GM23338 (cell line): ENCODE measurements around the gene SLCO4A1. TPM values are rescaled to one million over a fixed set of nuclear protein-coding genes. Genes with fewer than 3 reads are reported as not detected.

Experiments used
- ATAC-seq: fragments of 200-7000 bp; cut with Tn5 transposase; 3 replicates; pipeline ENCODE4 v1.9.1; 2020
- DNase-seq: peaks from one replicate; pipeline ENCODE4 v3.0.0-alpha.2; 2015; ENCODE audit warnings: low spot score
- H2AFZ ChIP-seq: fragments of 200-600 bp; sonication (generic); 2 replicates; pipeline ENCODE4 v1.8.0; 2016; ENCODE audit warnings: antibody characterized with exemption, mild to moderate bottlenecking, moderate library complexity
- H3F3A ChIP-seq: fragments of 200-600 bp; sonication (generic); replicated peaks from 2 replicates; pipeline ENCODE4 v1.8.0; 2017; ENCODE audit warnings: antibody characterized with exemption, mixed run types, low read depth
- H3K27ac ChIP-seq: fragments of 200-600 bp; sonication (generic); 2 replicates; pipeline ENCODE4 v1.6.1; 2016; ENCODE audit warnings: low read depth
- H3K27me3 ChIP-seq: fragments of 200-600 bp; sonication (generic); 2 replicates; pipeline ENCODE4 v1.8.0; 2016; ENCODE audit warnings: mild to moderate bottlenecking, mixed run types, moderate library complexity; ENCODE audit not compliant: insufficient read depth
- H3K36me3 ChIP-seq: fragments of 200-600 bp; sonication (generic); 2 replicates; pipeline ENCODE4 v1.8.0; 2016; ENCODE audit warnings: mild to moderate bottlenecking; ENCODE audit not compliant: insufficient read depth
- H3K4me1 ChIP-seq: fragments of 200-600 bp; sonication (generic); 2 replicates; pipeline ENCODE4 v1.8.0; 2016; ENCODE audit warnings: mild to moderate bottlenecking, moderate library complexity; ENCODE audit not compliant: insufficient read depth
- H3K4me2 ChIP-seq: fragments of 200-600 bp; sonication (generic); 2 replicates; pipeline ENCODE4 v1.7.1; 2017; ENCODE audit warnings: mixed run types
- H3K4me3 ChIP-seq: fragments of 200-600 bp; sonication (generic); 2 replicates; pipeline ENCODE4 v1.6.1; 2016; ENCODE audit warnings: mixed run types
- H3K79me2 ChIP-seq: fragments of 200-600 bp; sonication (generic); replicated peaks from 2 replicates; pipeline ENCODE4 v1.8.0; 2017; ENCODE audit warnings: mild to moderate bottlenecking; ENCODE audit not compliant: insufficient read depth
- H3K9me2 ChIP-seq: fragments of 200-600 bp; sonication (generic); 2 replicates; pipeline ENCODE4 v1.8.0; 2017; ENCODE audit not compliant: insufficient read depth
- H4K20me1 ChIP-seq: fragments of 200-600 bp; sonication (generic); replicated peaks from 2 replicates; pipeline ENCODE4 v1.8.0; 2017; ENCODE audit warnings: mild to moderate bottlenecking; ENCODE audit not compliant: insufficient read depth
- H3K27ac Mint-ChIP-seq: 2 replicates; pipeline ENCODE4 v1.8.0; 2020; ENCODE audit warnings: inconsistent platforms, mild to moderate bottlenecking, moderate library complexity, mixed read lengths
- H3K27me3 Mint-ChIP-seq: 3 replicates; pipeline ENCODE4 v1.8.0; 2022; ENCODE audit warnings: low read depth, mild to moderate bottlenecking, moderate library complexity, mixed read lengths, inconsistent platforms; ENCODE audit not compliant: insufficient read depth, poor library complexity
- H3K36me3 Mint-ChIP-seq: 3 replicates; pipeline ENCODE4 v1.8.0; 2021; ENCODE audit warnings: low read depth, mild to moderate bottlenecking, inconsistent platforms, moderate library complexity, mixed read lengths
- H3K4me1 Mint-ChIP-seq: 3 replicates; pipeline ENCODE4 v1.8.0; 2020; ENCODE audit warnings: mild to moderate bottlenecking, inconsistent platforms, mixed read lengths
- H3K4me3 Mint-ChIP-seq: 3 replicates; pipeline ENCODE4 v1.8.0; 2021; ENCODE audit warnings: moderate library complexity, mild to moderate bottlenecking, inconsistent platforms, mixed read lengths
- H3K9me3 Mint-ChIP-seq: 3 replicates; pipeline ENCODE4 v1.8.0; 2020; ENCODE audit warnings: moderate library complexity, mild to moderate bottlenecking, inconsistent platforms, mixed read lengths
- ETS1 ChIP-seq: IDR thresholded peaks from 2 replicates; pipeline ENCODE4 v1.6.1; 2016; ENCODE audit warnings: antibody characterized with exemption
- EZH2phosphoT487 ChIP-seq: fragments of 200-600 bp; sonication (generic); IDR thresholded peaks from one replicate; pipeline ENCODE4 v1.8.1; 2018; ENCODE audit warnings: antibody characterized with exemption; ENCODE audit not compliant: unreplicated experiment
- JUNB ChIP-seq: IDR thresholded peaks from one replicate; pipeline ENCODE4 v1.6.1; 2016; ENCODE audit warnings: antibody characterized with exemption; ENCODE audit not compliant: unreplicated experiment
- POLR2AphosphoS5 ChIP-seq: IDR thresholded peaks from 2 replicates; pipeline ENCODE4 v1.6.1; 2016; ENCODE audit warnings: antibody characterized with exemption, low read depth
- STAT1 ChIP-seq: IDR thresholded peaks from one replicate; pipeline ENCODE4 v1.6.1; 2016; ENCODE audit warnings: antibody characterized with exemption; ENCODE audit not compliant: unreplicated experiment
- ZNF114 ChIP-seq: fragments of 250-450 bp; sonication (Bioruptor Pico); IDR thresholded peaks from 2 replicates; pipeline ENCODE4 v1.5.0; 2020; ENCODE audit warnings: mild to moderate bottlenecking, moderate library complexity
- ZNF331 ChIP-seq: fragments of 250-450 bp; sonication (Bioruptor Pico); IDR thresholded peaks from 2 replicates; pipeline ENCODE4 v1.5.0; 2020; ENCODE audit warnings: low read depth, mild to moderate bottlenecking, moderate library complexity
- ZNF462 ChIP-seq: fragments of 250-450 bp; sonication (Bioruptor Pico); IDR thresholded peaks from 2 replicates; pipeline ENCODE4 v1.5.0; 2020; ENCODE audit warnings: mild to moderate bottlenecking, moderate library complexity
- polyA plus RNA-seq: library from polyadenylated mRNA; unstranded; fragments of >200 nt; fragmentation: Nextera tagmentation; extraction: Ambion mirVana; gene quantifications from 2 replicates; pipeline ENCODE4 v1.2.1, GENCODE V29; 2016
- total RNA-seq: library from RNA; depleted of rRNA; stranded (reverse); fragments of >200 nt; shearing (Covaris generic); gene quantifications from 2 replicates; pipeline ENCODE4 v1.2.3, GENCODE V29; 2014

The SLCO4A1 gene
- total and polyA plus RNA-seq, 2 experiments from 2014 or later, result 28.5 to 41.6 TPM

DNA sequence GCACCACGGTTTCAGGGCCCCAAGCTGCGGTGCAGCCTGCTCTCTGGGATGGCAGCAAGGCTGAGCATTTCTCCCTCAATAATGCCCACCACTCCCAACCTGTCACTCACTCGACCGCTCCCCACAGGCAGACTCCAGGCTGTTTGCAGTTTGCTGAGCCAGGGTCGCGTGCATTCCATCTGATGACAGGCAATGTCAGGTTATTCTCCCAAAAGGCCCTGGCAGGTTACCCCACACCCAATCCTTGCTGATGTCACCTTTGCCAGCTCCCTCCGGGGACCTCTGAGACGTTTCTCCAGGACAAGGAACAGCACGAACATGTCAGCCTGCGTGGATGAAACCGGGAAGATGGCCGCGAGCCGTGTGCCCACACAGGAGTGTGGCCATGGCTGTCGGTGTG lies 7.1 kb upstream of the SLCO4A1 start:
- Histone ChIP-seq H3K79me2 (no peaks in the 10 kb centered on the region), H3F3A (no peaks in the 10 kb centered on the region), H3K4me2 (no peak overlapping the region), H3K4me3 (no peak overlapping the region), H3K4me1 (peaks cover 8% of the 10 kb centered on the region; the same call in 1 of the 2 replicates), H3K27ac (no peak overlapping the region), H2AFZ (no peak overlapping the region), H3K36me3 (no peaks in the 10 kb centered on the region), H4K20me1 (no peaks in the 10 kb centered on the region), H3K9me2 (no peaks in the 10 kb centered on the region), H3K27me3 (0 out of 2 replicates have a peak, but pooled peaks cover 4% of the 10 kb centered on the region)
- peaks cover 13% of the 10 kb centered on the region for H3K27me3 Mint-ChIP-seq
- H3K4me3 Mint-ChIP-seq, result no peak overlapping the region
- H3K27ac Mint-ChIP-seq, result no peak overlapping the region
- no peak for ATAC-seq
- H3K9me3 Mint-ChIP-seq, result no peaks in the 10 kb centered on the region
- peaks cover 19% of the 10 kb centered on the region for H3K4me1 Mint-ChIP-seq
- DNase-seq, result no peak
- no peaks in the 10 kb centered on the region; the same call in 2 of the 3 replicates for H3K36me3 Mint-ChIP-seq
- TF ChIP-seq ZNF462 (CRISPR knock-in tag) (no peak), ZNF331 (CRISPR knock-in tag) (no peak), STAT1 (no peak), POLR2AphosphoS5 (no peak), JUNB (no peak), ETS1 (no peak), EZH2phosphoT487 (no peak), ZNF114 (CRISPR knock-in tag) (no peak)
